ENCODE results near the gene C22orf42. TPM values are rescaled to one million over a fixed set of nuclear protein-coding genes. Genes with fewer than 3 reads are reported as not detected.
A peak's percentile ranks its signal among the peaks of the same experiment; 100 is the strongest.

The C22orf42 gene
- total and polyA plus RNA-seq, 4 donors = 0.05 TPM; not detected in 3

DNA sequence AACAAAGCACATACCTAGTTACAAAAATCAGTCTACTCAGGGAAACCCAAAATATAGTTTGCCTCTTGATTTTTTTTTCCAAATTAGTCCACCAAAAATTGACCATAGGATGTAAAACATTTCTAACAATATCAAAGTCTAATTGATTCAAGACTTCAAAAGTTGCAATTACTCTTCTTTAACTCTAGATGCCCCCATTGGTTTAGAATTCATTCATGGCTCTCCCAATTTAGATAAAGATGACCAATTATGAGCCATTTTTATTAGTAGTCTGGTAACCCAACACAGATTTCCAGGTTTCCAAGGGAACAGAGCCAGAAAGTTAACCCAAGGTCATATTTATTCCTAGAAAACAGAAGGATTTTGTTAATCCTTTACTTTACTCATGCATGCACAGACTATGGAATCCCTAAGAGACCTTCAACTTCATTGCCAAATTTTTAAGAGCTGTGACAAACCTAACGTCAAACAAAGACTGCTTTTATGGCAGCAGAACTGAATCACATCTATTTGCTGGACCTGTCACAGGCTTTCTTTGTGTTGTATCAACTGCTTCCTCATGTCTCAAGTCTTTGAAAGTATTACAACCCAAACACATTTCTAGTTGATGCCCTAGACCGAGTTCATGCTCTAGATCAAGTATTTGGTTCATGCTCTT lies 55.3 kb downstream of the C22orf42 start:
- no peak for ATAC-seq (ENCODE audit: insufficient read depth, low FRiP score)

DNA sequence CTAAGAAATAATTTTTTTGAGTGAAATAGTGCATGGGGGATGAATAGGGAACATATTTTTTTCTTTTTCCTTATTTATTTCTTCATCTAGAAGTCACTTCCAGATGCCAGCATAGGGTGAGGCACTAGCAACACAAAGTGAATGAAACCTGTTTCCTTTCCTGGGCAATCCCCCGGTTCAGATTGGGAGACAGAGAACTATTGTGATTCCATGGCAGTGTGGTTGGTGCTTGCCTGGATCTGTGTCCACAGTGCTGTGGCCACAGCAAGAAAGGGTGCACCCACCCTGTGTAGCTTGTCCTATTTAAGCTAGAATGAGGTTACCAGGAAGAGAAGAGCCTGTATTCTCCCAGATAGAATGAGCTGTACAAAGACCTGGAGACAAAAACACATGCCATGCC lies 58.4 kb downstream of the C22orf42 start:
- DNase-seq (no peak), ATAC-seq (ENCODE audit: insufficient read depth, low FRiP score) (no peak)
- Histone ChIP-seq H3K4me1 (ENCODE audit: control insufficient read depth in 5 of 5, insufficient read depth in 5 of 5, low read length in 5 of 5) (peaks cover 0 to 5% (median 0%) of the 10 kb centered on the region in 5 donors), H3K9ac (ENCODE audit: insufficient read depth in 1 of 2, low read length in 2 of 2) (no peak overlapping the region), H3K9me3 (ENCODE audit: control insufficient read depth in 4 of 4, insufficient read depth in 3 of 4, low read length in 3 of 4) (no peaks in the 10 kb centered on the region), H3K27ac (ENCODE audit: low read depth in 1 of 2, low read length in 1 of 2) (no peak overlapping the region), H3K27me3 (ENCODE audit: control insufficient read depth in 3 of 3, insufficient read depth in 3 of 3, low read length in 2 of 3) (peaks cover 0 to 2% (median 0%) of the 10 kb centered on the region in 3 donors), H3K36me3 (ENCODE audit: control insufficient read depth in 4 of 4, insufficient read depth in 4 of 4, low read length in 4 of 4) (peaks cover 0 to 8% (median 0%) of the 10 kb centered on the region in 4 donors), H3K4me3 (no peak overlapping the region)
- 38 to 59% methylated on average over 1 of the region's 1 CpG for WGBS, 2 donors
- TF ChIP-seq, protein P1, sequence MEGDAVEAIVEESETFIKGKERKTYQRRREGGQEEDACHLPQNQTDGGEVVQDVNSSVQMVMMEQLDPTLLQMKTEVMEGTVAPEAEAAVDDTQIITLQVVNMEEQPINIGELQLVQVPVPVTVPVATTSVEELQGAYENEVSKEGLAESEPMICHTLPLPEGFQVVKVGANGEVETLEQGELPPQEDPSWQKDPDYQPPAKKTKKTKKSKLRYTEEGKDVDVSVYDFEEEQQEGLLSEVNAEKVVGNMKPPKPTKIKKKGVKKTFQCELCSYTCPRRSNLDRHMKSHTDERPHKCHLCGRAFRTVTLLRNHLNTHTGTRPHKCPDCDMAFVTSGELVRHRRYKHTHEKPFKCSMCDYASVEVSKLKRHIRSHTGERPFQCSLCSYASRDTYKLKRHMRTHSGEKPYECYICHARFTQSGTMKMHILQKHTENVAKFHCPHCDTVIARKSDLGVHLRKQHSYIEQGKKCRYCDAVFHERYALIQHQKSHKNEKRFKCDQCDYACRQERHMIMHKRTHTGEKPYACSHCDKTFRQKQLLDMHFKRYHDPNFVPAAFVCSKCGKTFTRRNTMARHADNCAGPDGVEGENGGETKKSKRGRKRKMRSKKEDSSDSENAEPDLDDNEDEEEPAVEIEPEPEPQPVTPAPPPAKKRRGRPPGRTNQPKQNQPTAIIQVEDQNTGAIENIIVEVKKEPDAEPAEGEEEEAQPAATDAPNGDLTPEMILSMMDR (IDR thresholded peaks at IDR 0.05; ENCODE audit: control extremely low read depth, extremely low read depth) = no peak

More for the DNA sequence above, 55.3 kb downstream of the C22orf42 start:
- DNase-seq = peak in 2 of 3 donors; percentile 2 to 8
- no peak overlapping the region for H3K9ac ChIP-seq (ENCODE audit: insufficient read depth in 1 of 2, low read length in 2 of 2)
- peaks cover 0 to 8% (median 0%) of the 10 kb centered on the region in 4 donors for H3K36me3 ChIP-seq (ENCODE audit: control insufficient read depth in 4 of 4, insufficient read depth in 4 of 4, low read length in 4 of 4)
- no peak overlapping the region for H3K27ac ChIP-seq (ENCODE audit: low read depth in 1 of 2, low read length in 1 of 2)
- H3K9me3 ChIP-seq (ENCODE audit: control insufficient read depth in 4 of 4, insufficient read depth in 3 of 4, low read length in 3 of 4) = no peaks in the 10 kb centered on the region
- WGBS, 2 donors = 27 to 42% methylated on average over 2 of the region's 2 CpGs
- H3K4me3 ChIP-seq = no peak overlapping the region
- H3K4me1 ChIP-seq (ENCODE audit: control insufficient read depth in 5 of 5, insufficient read depth in 5 of 5, low read length in 5 of 5) = no peaks in the 10 kb centered on the region
- peaks cover 0 to 2% (median 0%) of the 10 kb centered on the region in 3 donors for H3K27me3 ChIP-seq (ENCODE audit: control insufficient read depth in 3 of 3, insufficient read depth in 3 of 3, low read length in 2 of 3)
- TF ChIP-seq, protein P1 (IDR thresholded peaks at IDR 0.05; ENCODE audit: control extremely low read depth, extremely low read depth) = peak; percentile 19

Small RNAs within 50 kb of the gene (small RNA-seq; reads per million reads assigned to genes)
- gene AP1B1P2 (ENCODE audit: low replicate concordance) = not detected
- not detected for gene RF02171 (ENCODE audit: low replicate concordance)

Other genes starting within 250 kb of the C22orf42 start
- gene YWHAH, start 214.8 kb downstream of the C22orf42 start, total RNA-seq = 100 to 1,000 TPM in 1 of 2 donors, 10 to 100 TPM in 1; 50.1 to 151 TPM
- 10 to 100 TPM; 89.5 to 90.5 TPM for gene YWHAH, start 214.8 kb downstream of the C22orf42 start, polyA plus RNA-seq
- gene SLC5A1, start 116.0 kb downstream of the C22orf42 start, total RNA-seq = 1 to 10 TPM in 1 of 2 donors, under 1 TPM in 1; 0.63 to 3.5 TPM
- 1 to 10 TPM in 1 of 2 donors, under 1 TPM in 1; 0.35 to 1.6 TPM for gene SLC5A1, start 116.0 kb downstream of the C22orf42 start, polyA plus RNA-seq
- gene RFPL2, start 45.8 kb upstream of the C22orf42 start, total RNA-seq = not detected
- gene RFPL2, start 45.8 kb upstream of the C22orf42 start, polyA plus RNA-seq = under 1 TPM in 1 of 2 donors, not detected in 1; 0.10 TPM
- gene SLC5A4, start 96.0 kb upstream of the C22orf42 start, total RNA-seq = 1 to 10 TPM; 1.5 to 1.9 TPM
- gene SLC5A4, start 96.0 kb upstream of the C22orf42 start, polyA plus RNA-seq = under 1 TPM; 0.30 to 0.39 TPM
- not detected for gene RFPL3, start 198.6 kb upstream of the C22orf42 start, total RNA-seq
- not detected for gene RFPL3, start 198.6 kb upstream of the C22orf42 start, polyA plus RNA-seq

Measured in lung (tissue), 13 donors.